ENCODE measurements around the gene STAC2.

- no peak for TF ChIP-seq CTCF (conservative IDR thresholded peaks at IDR 0.05; ENCODE audit: low read depth, low read length)
- TF ChIP-seq EZH2 (IDR thresholded peaks at IDR 0.05; ENCODE audit: borderline replicate concordance, low read depth, low read length, poor library complexity, severe bottlenecking): no peak
These were observed 14.9 kb upstream of the STAC2 start for GRCh38 chr17:39240631-39241030.
